Pancreas (tissue), 10 donors: ENCODE measurements around the gene UROD. TPM values are rescaled to one million over a fixed set of nuclear protein-coding genes. Genes with fewer than 3 reads are reported as not detected.

ENCODE experiments used
- ATAC-seq, 4 donors: fragments of 200-7000 bp; cut with Tn5 transposase; one replicate each; pipeline versions ENCODE4 v1.8.0 to v1.9.1; 2020; ENCODE audit warnings: mild to moderate bottlenecking in 4 of 4, moderate library complexity in 4 of 4
- DNase-seq, 6 donors: peaks; one replicate each; pipeline ENCODE4 v3.0.0-alpha.2; 2020
- FAIRE-seq: peaks from 2 replicates; lab custom pipeline; 2012; peaks lifted over from hg19 to GRCh38; lab: Jason Lieb, UNC
- H3K27ac ChIP-seq, 4 donors: fragments of 200-600 bp; sonication (generic); 1 replicate in 3 of 4; 2 replicates in 1 of 4; pipeline versions ENCODE4 v1.5.0 to v1.8.0; 2020
- H3K27me3 ChIP-seq, 4 donors: fragments of 200-600 bp; one replicate each; pipeline ENCODE4 v1.8.0; 2021
- H3K36me3 ChIP-seq, 3 donors: fragments of 200-600 bp; sonication (generic) in 1 of 3; one replicate each; pipeline versions ENCODE4 v1.5.0 to v1.8.0; 2020 to 2021
- H3K4me1 ChIP-seq, 3 donors: fragments of 200-600 bp; one replicate each; pipeline ENCODE4 v1.8.0; 2021
- H3K4me3 ChIP-seq, 4 donors: fragments of 200-600 bp; sonication (generic) in 2 of 4; one replicate each; pipeline versions ENCODE4 v1.5.0 to v1.8.0; 2020 to 2021
- H3K9me3 ChIP-seq, 4 donors: fragments of 200-600 bp; one replicate each; pipeline ENCODE4 v1.8.0; 2021
- CTCF ChIP-seq, 4 donors: fragments of 200-600 bp; sonication (generic) in 3 of 4; IDR thresholded peaks; one replicate each; pipeline versions ENCODE4 v1.5.0 to v1.8.0; 2021; ENCODE audit warnings: antibody characterized with exemption in 4 of 4
- WGBS, 2 donors: extraction: QIAGEN DNeasy Blood & Tissue Kit; methylation state at CpG; one replicate each; pipeline ENCODE4 v1.1.7; 2013; 5-methylcytosine and 5-hydroxymethylcytosine counted together
- intact Hi-C, 3 donors: fragments of 100-400 bp; cut with DNase I; formaldehyde crosslinking; loops; one replicate each; pipeline versions ENCODE4 v1.11.1 to v1.14.2; 2022
- polyA plus RNA-seq, 2 donors: library from polyadenylated mRNA; stranded (reverse); fragments of 200-250 nt; gene quantifications; one replicate each; pipeline ENCODE4 v1.2.3, GENCODE V29; 2013
- total RNA-seq, 6 donors: library from RNA; stranded (reverse); fragmentation: NEBNext Ultra II Directional in 4 of 6; extraction: Animal tissue kit (Norgen Biotek cat#: 25700) in 4 of 6; gene quantifications; one replicate each; pipeline versions ENCODE4 v1.2.1 to v1.2.4, GENCODE V29; 2021 to 2023
- donor health status: healthy with polysubstance abuse.
- donor health status: DM: no; HTN: no; CAD: no; lungs with moderate emphysema.
- donor health status: DM: no; HTN: no; CAD: no.
- donor health status: control.
- donor health status: control.
- donor health status: Bipolar disorder and iron deficiency.
- donor health status: DM: yes; HTN: yes; CAD: no.
- donor health status: DM: no; HTN: no; CAD: no.
- donor health status: DM: no; HTN: no; CAD: no.
- donor health status: DM: yes; HTN: yes; CAD: no.

The UROD gene
- 10 to 100 TPM; 16.9 to 36.6 (median 25.7) TPM for total RNA-seq
- 10 to 100 TPM; 52.8 to 71.2 TPM for polyA plus RNA-seq

GRCh38 chr1:45011837-45012638 lies at the start of gene UROD:
Gene UROD (plus strand): TSS chr1:45012254. CDS start chr1:45012266, 12 bp downstream.
- ATAC-seq = peak; percentile 87 to 93 (median 88)
- 0 to 1% methylated on average over 21 of the region's 21 CpGs for WGBS, 2 donors

GRCh38 chr1:44962729-44963128 lies 49.3 kb upstream of the UROD start:
- ATAC-seq (no peak), FAIRE-seq (no peak), DNase-seq (no peak)
- H3K27ac ChIP-seq = no peak overlapping the region
- H3K36me3 ChIP-seq = peaks cover 0 to 6% (median 0%) of the 10 kb centered on the region in 3 donors
- intact Hi-C loops = no loop called here
- no peaks in the 10 kb centered on the region for H3K4me1 ChIP-seq
- no peaks in the 10 kb centered on the region for H3K27me3 ChIP-seq
- H3K4me3 ChIP-seq = no peak overlapping the region
- WGBS, 2 donors = 93 to 96% methylated on average over 3 of the region's 3 CpGs
- no peak for TF ChIP-seq CTCF (IDR thresholded peaks at IDR 0.05)
- no peaks in the 10 kb centered on the region for H3K9me3 ChIP-seq

More at GRCh38 chr1:45011837-45012638, at the start of gene UROD:
- no peaks in the 10 kb centered on the region for H3K9me3 ChIP-seq
- peak within 1 kb of the TSS; percentile 72 to 99 (median 96) for H3K4me3 ChIP-seq
- no peaks in the 10 kb centered on the region for H3K27me3 ChIP-seq
- DNase-seq (peak; percentile 79 to 93 (median 90)), FAIRE-seq (peak; percentile 84)
- no peak for TF ChIP-seq CTCF (IDR thresholded peaks at IDR 0.05)
- intact Hi-C loops = loop anchor here in 2 of 3 donors (2.0 to 5.0 kb wide), 3 partner anchors 225 to 290 kb away; partner anchors contain the start of gene BEST4 (in 1 of the 2)
- peak within 1 kb of the TSS; percentile 60 to 92 (median 72) for H3K27ac ChIP-seq
- peaks cover 0 to 24% (median 6%) of the 10 kb centered on the region in 3 donors for H3K4me1 ChIP-seq
- peaks cover 0 to 23% (median 14%) of the 10 kb centered on the region in 3 donors for H3K36me3 ChIP-seq

- no peaks in the 10 kb centered on the region for H3K27me3 ChIP-seq
- no peaks in the 10 kb centered on the region for H3K9me3 ChIP-seq
- FAIRE-seq = no peak
- H3K36me3 ChIP-seq = no peaks in the 10 kb centered on the region
- DNase-seq = no peak
- ATAC-seq = no peak
- intact Hi-C loops = no loop called here
- no peak for TF ChIP-seq CTCF (IDR thresholded peaks at IDR 0.05)
- 51 to 57% methylated on average over 1 of the region's 1 CpG for WGBS, 2 donors
- H3K27ac ChIP-seq = no peak overlapping the region
- H3K4me1 ChIP-seq = no peaks in the 10 kb centered on the region
- H3K4me3 ChIP-seq = no peak overlapping the region
These were observed 47.7 kb upstream of the UROD start for GRCh38 chr1:44964396-44964795.

GRCh38 chr1:44970317-44970716 lies 41.7 kb upstream of the UROD start:
- DNase-seq = no peak
- no peak overlapping the region for H3K27ac ChIP-seq
- intact Hi-C loops = no loop called here
- no peak for TF ChIP-seq CTCF (IDR thresholded peaks at IDR 0.05)
- H3K9me3 ChIP-seq = no peaks in the 10 kb centered on the region
- no peaks in the 10 kb centered on the region for H3K36me3 ChIP-seq
- no peak for FAIRE-seq
- 47 to 49% methylated on average over 4 of the region's 4 CpGs for WGBS, 2 donors
- no peak for ATAC-seq
- no peaks in the 10 kb centered on the region for H3K4me1 ChIP-seq
- no peaks in the 10 kb centered on the region for H3K27me3 ChIP-seq
- no peak overlapping the region for H3K4me3 ChIP-seq

- no peaks in the 10 kb centered on the region for H3K9me3 ChIP-seq
- 98 to 100% methylated on average over 1 of the region's 1 CpG for WGBS, 2 donors
- DNase-seq = no peak
- H3K4me3 ChIP-seq = no peak overlapping the region
- H3K4me1 ChIP-seq = no peaks in the 10 kb centered on the region
- ATAC-seq = no peak
- intact Hi-C loops = no loop called here
- H3K27ac ChIP-seq = no peak overlapping the region
- no peak for FAIRE-seq
- TF ChIP-seq CTCF (IDR thresholded peaks at IDR 0.05) = no peak
- H3K36me3 ChIP-seq = peaks cover 3 to 16% (median 5%) of the 10 kb centered on the region in 3 donors
- H3K27me3 ChIP-seq = no peaks in the 10 kb centered on the region
These were observed 38.4 kb upstream of the UROD start for GRCh38 chr1:44973645-44974044.
